ENCODE results near the gene GPR3. TPM values are rescaled to one million over a fixed set of nuclear protein-coding genes. Genes with fewer than 3 reads are reported as not detected.
"Not testable (repeated sequence)": the region's sequence is repeated elsewhere in the genome, so short reads cannot be mapped to it uniquely, and the experiment has no call there.

GPR3 gene
- total RNA-seq, 1 donor from 2014 or later, result 0.47 TPM

- DNase-seq (ENCODE audit: low spot score), result no peak
These were observed 7.0 kb downstream of the GPR3 start for GRCh38 chr1:27399251-27400025.

- DNase-seq (ENCODE audit: low spot score), result no peak
These were observed 7.9 kb downstream of the GPR3 start for GRCh38 chr1:27400082-27400962.

- no peak for DNase-seq (ENCODE audit: low spot score)
These were observed 8.5 kb downstream of the GPR3 start for GRCh38 chr1:27400963-27401341.

- DNase-seq (ENCODE audit: low spot score), result peak; percentile 90
These were observed 9.9 kb downstream of the GPR3 start for GRCh38 chr1:27402349-27402754.

- peak; percentile 73 for DNase-seq (ENCODE audit: low spot score)
These were observed 10.8 kb downstream of the GPR3 start for GRCh38 chr1:27403065-27403726.

GRCh38 chr1:27403931-27404330 is 11.5 kb downstream of the GPR3 start:
- no peak for DNase-seq (ENCODE audit: low spot score)

GRCh38 chr1:27405074-27405473 is 12.7 kb downstream of the GPR3 start:
- no peak for DNase-seq (ENCODE audit: low spot score)

GRCh38 chr1:27405598-27406361 is 13.4 kb downstream of the GPR3 start:
- DNase-seq (ENCODE audit: low spot score), result not testable (repeated sequence)

GRCh38 chr1:27406362-27406680 is 13.9 kb downstream of the GPR3 start:
- no peak for DNase-seq (ENCODE audit: low spot score)

- not testable (repeated sequence) for DNase-seq (ENCODE audit: low spot score)
These were observed 14.4 kb downstream of the GPR3 start for GRCh38 chr1:27406791-27407190.

GRCh38 chr1:27408151-27408550 is 15.7 kb downstream of the GPR3 start:
- no peak for DNase-seq (ENCODE audit: low spot score)

GRCh38 chr1:27409669-27410068 is 17.2 kb downstream of the GPR3 start:
- DNase-seq (ENCODE audit: low spot score), result no peak

GRCh38 chr1:27410709-27411108 is 18.3 kb downstream of the GPR3 start:
- DNase-seq (ENCODE audit: low spot score), result no peak

GRCh38 chr1:27412502-27412901 is 20.1 kb downstream of the GPR3 start:
- DNase-seq (ENCODE audit: low spot score), result no peak

GRCh38 chr1:27413004-27413403 is 20.6 kb downstream of the GPR3 start:
- no peak for DNase-seq (ENCODE audit: low spot score)

- DNase-seq (ENCODE audit: low spot score), result no peak
These were observed 21.7 kb downstream of the GPR3 start for GRCh38 chr1:27414091-27414490.

GRCh38 chr1:27416387-27417111 is 24.1 kb downstream of the GPR3 start:
- DNase-seq (ENCODE audit: low spot score), result no peak

- DNase-seq (ENCODE audit: low spot score), result no peak
These were observed 25.3 kb downstream of the GPR3 start for GRCh38 chr1:27417713-27418112.

- DNase-seq (ENCODE audit: low spot score), result peak; percentile 82
These were observed 26.1 kb downstream of the GPR3 start for GRCh38 chr1:27418326-27419185.

- no peak for DNase-seq (ENCODE audit: low spot score)
These were observed 31.3 kb downstream of the GPR3 start for GRCh38 chr1:27423709-27424108.

All from ureter (tissue), 1 donor.